CD14-positive monocyte (primary cell): ENCODE results near the gene PLA2G4B. TPM values are rescaled to one million over a fixed set of nuclear protein-coding genes. Genes with fewer than 3 reads are reported as not detected.

Experiments
- DNase-seq, 3 donors: peaks; one replicate each; pipeline ENCODE4 v3.0.0-alpha.2; 2011 to 2022
- H2AFZ ChIP-seq: 2 replicates; pipeline ENCODE4 v1.6.0; 2012; ENCODE audit warnings: mild to moderate bottlenecking, low read depth, low read length, inconsistent platforms; ENCODE audit not compliant: insufficient read depth, poor library complexity, severe bottlenecking
- H3K27ac ChIP-seq, 2 donors: 1 replicate in 1 of 2; 2 replicates in 1 of 2; pipeline ENCODE4 v1.5.1; 2012 to 2013; ENCODE audit warnings: low read length in 2 of 2, control low read depth in 1 of 2, inconsistent platforms in 1 of 2, low read depth in 1 of 2, mild to moderate bottlenecking in 1 of 2
- H3K27me3 ChIP-seq, 2 donors: one replicate each; pipeline versions ENCODE4 v1.6.0 to v1.6.1; 2011 to 2013; ENCODE audit warnings: low read length in 2 of 2; ENCODE audit not compliant: control insufficient read depth in 2 of 2, insufficient read depth in 2 of 2
- H3K36me3 ChIP-seq, 2 donors: replicated peaks in 1 of 2; 1 replicate in 1 of 2; 2 replicates in 1 of 2; pipeline versions ENCODE4 v1.5.1 to v1.6.1; 2012 to 2013; ENCODE audit warnings: low read length in 2 of 2, control low read depth in 1 of 2, inconsistent platforms in 1 of 2, mild to moderate bottlenecking in 1 of 2; ENCODE audit not compliant: insufficient read depth in 2 of 2, control insufficient read depth in 1 of 2
- H3K4me1 ChIP-seq, 2 donors: 1 replicate in 1 of 2; 2 replicates in 1 of 2; pipeline versions ENCODE4 v1.5.1 to v1.6.1; 2012 to 2013; ENCODE audit warnings: low read length in 2 of 2, control low read depth in 1 of 2, inconsistent platforms in 1 of 2, mild to moderate bottlenecking in 1 of 2, moderate library complexity in 1 of 2; ENCODE audit not compliant: insufficient read depth in 2 of 2, control insufficient read depth in 1 of 2
- H3K4me2 ChIP-seq: replicated peaks from 2 replicates; pipeline ENCODE3; 2012; ENCODE audit warnings: low read length, moderate library complexity, mild to moderate bottlenecking; ENCODE audit not compliant: poor library complexity, severe bottlenecking; ENCODE audit errors: extremely low read depth
- H3K4me3 ChIP-seq, 3 experiments: fragments of 200-600 bp in 1 of 3; sonication (generic) in 1 of 3; replicated peaks in 1 of 3; 1 replicate in 2 of 3; 2 replicates in 1 of 3; pipeline ENCODE4 v1.5.1; 2011 to 2013; ENCODE audit warnings: low read length in 3 of 3, mild to moderate bottlenecking in 3 of 3, control low read depth in 2 of 3, low read depth in 2 of 3, inconsistent platforms in 1 of 3, moderate library complexity in 1 of 3
- H3K79me2 ChIP-seq: 2 replicates; pipeline ENCODE4 v1.6.0; 2012; ENCODE audit warnings: mild to moderate bottlenecking, control low read depth, inconsistent platforms, low read length, moderate library complexity; ENCODE audit not compliant: insufficient read depth
- H3K9ac ChIP-seq: 2 replicates; pipeline ENCODE4 v1.6.0; 2017; ENCODE audit warnings: low read length, mild to moderate bottlenecking; ENCODE audit not compliant: insufficient read depth, poor library complexity, severe bottlenecking
- H3K9me3 ChIP-seq, 2 donors: replicated peaks in 1 of 2; 1 replicate in 1 of 2; 2 replicates in 1 of 2; pipeline versions ENCODE4 v1.5.1 to v1.6.1; 2012 to 2013; ENCODE audit warnings: low read length in 2 of 2, control low read depth in 1 of 2; ENCODE audit not compliant: control insufficient read depth in 1 of 2, insufficient read depth in 1 of 2
- H4K20me1 ChIP-seq: 2 replicates; pipeline ENCODE4 v1.6.0; 2012; ENCODE audit warnings: mild to moderate bottlenecking, low read length, control low read depth, moderate library complexity; ENCODE audit not compliant: insufficient read depth
- H3K27ac Mint-ChIP-seq, 7 donors: one replicate each; pipeline ENCODE4 v1.8.0; 2020; ENCODE audit warnings: mild to moderate bottlenecking in 7 of 7, mixed read lengths in 7 of 7, moderate library complexity in 6 of 7, inconsistent platforms in 2 of 7
- H3K27me3 Mint-ChIP-seq, 3 donors: one replicate each; pipeline ENCODE4 v1.8.0; 2021 to 2022; ENCODE audit warnings: low read depth in 3 of 3, mild to moderate bottlenecking in 3 of 3, mixed read lengths in 3 of 3, moderate library complexity in 3 of 3, inconsistent platforms in 1 of 3
- H3K36me3 Mint-ChIP-seq, 2 donors: one replicate each; pipeline ENCODE4 v1.8.0; 2020; ENCODE audit warnings: mixed read lengths in 2 of 2, inconsistent platforms in 1 of 2, mild to moderate bottlenecking in 1 of 2
- H3K4me1 Mint-ChIP-seq: one replicate; pipeline ENCODE4 v1.8.0; 2020; ENCODE audit warnings: mild to moderate bottlenecking, mixed read lengths
- H3K4me3 Mint-ChIP-seq, 2 donors: one replicate each; pipeline ENCODE4 v1.8.0; 2020; ENCODE audit warnings: mild to moderate bottlenecking in 2 of 2, mixed read lengths in 2 of 2, moderate library complexity in 1 of 2
- H3K9me3 Mint-ChIP-seq, 7 donors: one replicate each; pipeline ENCODE4 v1.8.0; 2020 to 2022; ENCODE audit warnings: mixed read lengths in 7 of 7, mild to moderate bottlenecking in 6 of 7, moderate library complexity in 6 of 7, inconsistent platforms in 2 of 7
- WGBS: methylation state at CpG from one replicate; pipeline ENCODE4 v1.1.5; 2013; ENCODE audit warnings: missing lambda C conversion rate; ENCODE audit not compliant: insufficient coverage; 5-methylcytosine and 5-hydroxymethylcytosine counted together
- intact Hi-C, 2 donors: fragments of 100-400 bp; cut with micrococcal nuclease; formaldehyde crosslinking; loops; one replicate each; pipeline versions ENCODE4 v1.15.0 to v1.15.1; 2023
- polyA plus RNA-seq, 3 donors: library from polyadenylated mRNA; depleted of rRNA in 1 of 3; unstranded in 2 of 3; stranded (reverse) in 1 of 3; fragments of 300-500 nt in 2 of 3; fragments of >200 nt in 1 of 3; fragmentation: Illumina TruSeq in 2 of 3; gene quantifications; 1 replicate in 2 of 3; 2 replicates in 1 of 3; pipeline ENCODE4 v1.2.3, GENCODE V29; 2012 to 2021
- TF ChIP-seq, protein P1 (sequence below): fragments of 200-600 bp; IDR thresholded peaks from one replicate; pipeline ENCODE4 v1.8.0; 2022; ENCODE audit warnings: antibody characterized with exemption, mild to moderate bottlenecking

The PLA2G4B gene
- polyA plus RNA-seq, 3 donors = 0.31 to 32.1 (median 1.6) TPM

DNA sequence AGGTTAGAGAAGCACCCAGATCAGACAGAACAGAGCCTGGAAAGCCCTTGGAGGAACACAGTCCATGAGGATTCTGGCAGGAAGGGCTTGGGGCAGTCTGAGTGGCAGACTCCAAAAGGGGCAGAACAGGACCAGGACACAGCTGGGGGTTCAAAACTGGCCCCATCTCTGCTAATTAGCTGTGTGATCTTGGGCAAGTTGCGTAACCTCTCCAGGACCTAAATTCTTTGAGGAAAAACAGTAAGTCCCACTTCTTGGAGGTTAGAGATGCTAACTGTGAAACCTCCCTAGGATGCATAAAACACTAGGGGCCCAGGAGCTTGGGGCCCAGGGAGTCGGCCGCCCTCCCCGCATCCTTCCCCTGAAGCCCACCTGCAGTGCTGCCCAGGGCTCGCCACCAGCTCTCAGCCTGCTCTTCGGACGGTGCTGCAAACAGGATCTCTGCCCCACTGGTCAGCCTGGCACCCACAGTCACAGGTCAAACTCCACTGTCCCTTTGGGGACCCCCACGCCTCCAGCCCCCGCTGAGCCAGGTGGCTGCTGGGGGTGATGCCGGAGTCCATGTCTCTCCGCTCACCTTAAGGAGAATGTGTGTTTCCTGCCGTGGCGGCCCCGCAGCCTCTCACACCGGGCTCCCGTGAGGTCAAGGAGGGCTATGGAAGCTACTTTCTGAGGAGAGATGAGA is 12.0 kb downstream of the PLA2G4B start:
- TF ChIP-seq, protein P1, sequence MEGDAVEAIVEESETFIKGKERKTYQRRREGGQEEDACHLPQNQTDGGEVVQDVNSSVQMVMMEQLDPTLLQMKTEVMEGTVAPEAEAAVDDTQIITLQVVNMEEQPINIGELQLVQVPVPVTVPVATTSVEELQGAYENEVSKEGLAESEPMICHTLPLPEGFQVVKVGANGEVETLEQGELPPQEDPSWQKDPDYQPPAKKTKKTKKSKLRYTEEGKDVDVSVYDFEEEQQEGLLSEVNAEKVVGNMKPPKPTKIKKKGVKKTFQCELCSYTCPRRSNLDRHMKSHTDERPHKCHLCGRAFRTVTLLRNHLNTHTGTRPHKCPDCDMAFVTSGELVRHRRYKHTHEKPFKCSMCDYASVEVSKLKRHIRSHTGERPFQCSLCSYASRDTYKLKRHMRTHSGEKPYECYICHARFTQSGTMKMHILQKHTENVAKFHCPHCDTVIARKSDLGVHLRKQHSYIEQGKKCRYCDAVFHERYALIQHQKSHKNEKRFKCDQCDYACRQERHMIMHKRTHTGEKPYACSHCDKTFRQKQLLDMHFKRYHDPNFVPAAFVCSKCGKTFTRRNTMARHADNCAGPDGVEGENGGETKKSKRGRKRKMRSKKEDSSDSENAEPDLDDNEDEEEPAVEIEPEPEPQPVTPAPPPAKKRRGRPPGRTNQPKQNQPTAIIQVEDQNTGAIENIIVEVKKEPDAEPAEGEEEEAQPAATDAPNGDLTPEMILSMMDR = no peak

DNA sequence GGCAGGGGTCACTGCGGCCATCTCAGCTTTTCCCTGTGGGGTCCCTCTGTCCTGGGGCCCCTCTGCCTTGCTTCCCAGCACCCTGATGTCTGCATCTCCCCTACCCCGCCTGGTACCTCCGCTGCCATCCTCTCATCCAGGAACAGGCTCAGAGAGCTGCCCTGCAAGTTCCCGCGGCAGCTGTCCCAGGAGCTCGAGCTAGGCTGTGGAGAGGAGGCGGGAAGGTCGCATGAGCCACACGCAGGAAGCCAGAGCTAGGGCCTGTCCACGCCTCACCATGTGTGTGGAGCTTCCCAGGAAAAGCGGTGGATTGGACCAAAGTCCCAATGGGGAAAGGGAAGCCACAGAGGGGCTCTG is 12.5 kb downstream of the PLA2G4B start:
- Mint-ChIP-seq H3K27ac (no peak overlapping the region), H3K4me3 (no peak overlapping the region), H3K4me1 (no peaks in the 10 kb centered on the region), H3K36me3 (peaks cover 31% of the 10 kb centered on the region in 2 donors), H3K9me3 (no peaks in the 10 kb centered on the region), H3K27me3 (peaks cover 0 to 10% (median 9%) of the 10 kb centered on the region in 3 donors)
- Histone ChIP-seq H3K4me2 (no peak overlapping the region), H3K4me3 (no peak overlapping the region), H3K79me2 (no peaks in the 10 kb centered on the region), H3K27me3 (no peaks in the 10 kb centered on the region), H4K20me1 (no peaks in the 10 kb centered on the region), H3K9ac (no peak overlapping the region), H2AFZ (no peak overlapping the region), H3K27ac (no peak overlapping the region), H3K36me3 (peaks cover 28 to 29% of the 10 kb centered on the region in 2 donors), H3K4me1 (no peaks in the 10 kb centered on the region), H3K9me3 (no peaks in the 10 kb centered on the region)
- TF ChIP-seq, protein P1 = no peak
- intact Hi-C loops = no loop called here
- no peak for DNase-seq
- 52% methylated on average over 10 of the region's 11 CpGs for WGBS

More for the DNA sequence above, 12.0 kb downstream of the PLA2G4B start:
- no peak overlapping the region for H3K9ac ChIP-seq
- H3K27ac ChIP-seq = no peak overlapping the region
- H3K36me3 Mint-ChIP-seq = peaks cover 34 to 36% of the 10 kb centered on the region in 2 donors
- no peak overlapping the region for H2AFZ ChIP-seq
- peaks cover 33 to 34% of the 10 kb centered on the region in 2 donors for H3K36me3 ChIP-seq
- no peaks in the 10 kb centered on the region for H3K27me3 ChIP-seq
- intact Hi-C loops = no loop called here
- no peak overlapping the region for H3K4me3 ChIP-seq
- no peak overlapping the region for H3K4me2 ChIP-seq
- H3K4me3 Mint-ChIP-seq = no peak overlapping the region
- peaks cover 0 to 10% (median 9%) of the 10 kb centered on the region in 3 donors for H3K27me3 Mint-ChIP-seq
- DNase-seq = no peak
- H3K4me1 ChIP-seq = no peaks in the 10 kb centered on the region
- no peaks in the 10 kb centered on the region for H3K9me3 Mint-ChIP-seq
- WGBS = 82% methylated on average over 8 of the region's 16 CpGs
- H3K27ac Mint-ChIP-seq = no peak overlapping the region
- H3K4me1 Mint-ChIP-seq = no peaks in the 10 kb centered on the region
- H3K79me2 ChIP-seq = no peaks in the 10 kb centered on the region
- no peaks in the 10 kb centered on the region for H3K9me3 ChIP-seq
- no peaks in the 10 kb centered on the region for H4K20me1 ChIP-seq
